HCT116 (cell line): ENCODE results near the gene RHBDD2. TPM values are rescaled to one million over a fixed set of nuclear protein-coding genes. Genes with fewer than 3 reads are reported as not detected.

Experiments
- ATAC-seq: fragments of 200-7000 bp; cut with Tn5 transposase; 2 replicates; pipeline ENCODE4 v1.9.1; 2020; ENCODE audit warnings: mild to moderate bottlenecking, moderate library complexity
- BruUV-seq: library from RNA; stranded (reverse); fragments of 400-500 nt; replicated peaks from 2 replicates; lab custom pipeline; 2021; lab: Mats Ljungman, UMichigan
- CTCF ChIA-PET: fragments of 300-600 bp; sonication (Branson Sonifier 250); formaldehyde crosslinking; loops from one replicate; lab custom pipeline; 2021; ENCODE audit warnings: antibody characterized with exemption; lab: Charles Lee
- POLR2A ChIA-PET: fragments of 300-600, 350-600 bp; sonication (Branson Sonifier 250); formaldehyde crosslinking; loops from one replicate; lab custom pipeline; 2021; ENCODE audit warnings: antibody characterized with exemption; lab: Charles Lee
- RAD21 ChIA-PET, 2 experiments: fragments of 300-600 bp; sonication (Branson Sonifier 250); formaldehyde crosslinking; loops; one replicate each; lab custom pipeline; 2023; ENCODE audit warnings: low total read pairs in 2 of 2; ENCODE audit not compliant: uncharacterized antibody in 2 of 2, unreplicated experiment in 2 of 2, low non-redundant PET in 1 of 2; lab: Charles Lee
- DNase-seq: peaks from one replicate; pipeline ENCODE4 v3.0.0-alpha.2; 2010; ENCODE audit warnings: low read depth, low spot score
- H2AFZ ChIP-seq: fragments of 200-600 bp; shearing (Covaris generic), sonication (generic); 2 replicates; pipeline ENCODE4 v1.6.1; 2017; ENCODE audit warnings: low read depth, mixed run types, mixed read lengths, antibody characterized with exemption, low read length; ENCODE audit not compliant: poor library complexity, severe bottlenecking
- H3K27ac ChIP-seq: 2 replicates; pipeline ENCODE4 v1.5.1; 2012; ENCODE audit warnings: low read depth, low read length
- H3K27me3 ChIP-seq: fragments of 200-600 bp; sonication (generic); 2 replicates; pipeline ENCODE4 v1.6.1; 2016; ENCODE audit warnings: mixed run types, low read length, mixed read lengths; ENCODE audit not compliant: insufficient read depth
- H3K36me3 ChIP-seq, 2 experiments: fragments of 200-500 bp in 1 of 2; fragments of 200-600 bp in 1 of 2; sonication (Bioruptor generic) in 1 of 2; sonication (generic) in 1 of 2; 2 replicates each; pipeline versions ENCODE4 v1.5.1 to v1.6.1; 2014 to 2016; ENCODE audit warnings: low read length in 2 of 2, inconsistent platforms in 1 of 2, mixed read lengths in 1 of 2, mixed run types in 1 of 2; ENCODE audit not compliant: insufficient read depth in 2 of 2, control insufficient read depth in 1 of 2
- H3K4me1 ChIP-seq, 2 experiments: fragments of 200-600 bp in 1 of 2; sonication (generic) in 1 of 2; 2 replicates each; pipeline versions ENCODE4 v1.5.1 to v1.6.1; 2012 to 2017; ENCODE audit warnings: low read length in 2 of 2, inconsistent platforms in 1 of 2, mild to moderate bottlenecking in 1 of 2, mixed read lengths in 1 of 2, mixed run types in 1 of 2, moderate library complexity in 1 of 2; ENCODE audit not compliant: insufficient read depth in 2 of 2, control insufficient read depth in 1 of 2
- H3K4me2 ChIP-seq: fragments of 200-600 bp; sonication (generic); 2 replicates; pipeline ENCODE4 v1.6.1; 2017; ENCODE audit warnings: mixed run types, low read length, mixed read lengths
- H3K4me3 ChIP-seq, 2 experiments: fragments of 200-600 bp in 1 of 2; sonication (generic) in 1 of 2; replicated peaks in 1 of 2; 2 replicates each; pipeline ENCODE4 v1.5.1; 2011 to 2016; ENCODE audit warnings: low read length in 2 of 2, control low read depth in 1 of 2, low read depth in 1 of 2, mild to moderate bottlenecking in 1 of 2, mixed read lengths in 1 of 2, mixed run types in 1 of 2
- H3K79me2 ChIP-seq: fragments of 200-600 bp; sonication (generic); 2 replicates; pipeline ENCODE4 v1.6.1; 2017; ENCODE audit warnings: mild to moderate bottlenecking, mixed run types, low read length, moderate library complexity, mixed read lengths; ENCODE audit not compliant: insufficient read depth
- H3K9ac ChIP-seq: fragments of 200-600 bp; sonication (generic); 2 replicates; pipeline ENCODE4 v1.6.1; 2016; ENCODE audit warnings: low read length, mixed read lengths
- H3K9me2 ChIP-seq: fragments of 200-600 bp; sonication (generic), shearing (Covaris generic); 2 replicates; pipeline ENCODE4 v1.6.1; 2017; ENCODE audit warnings: mixed run types, mild to moderate bottlenecking, moderate library complexity; ENCODE audit not compliant: insufficient read depth
- H3K9me3 ChIP-seq, 2 experiments: fragments of 200-500 bp in 1 of 2; fragments of 200-600 bp in 1 of 2; sonication (Bioruptor generic) in 1 of 2; sonication (generic) in 1 of 2; 2 replicates each; pipeline ENCODE4 v1.6.1; 2014 to 2017; ENCODE audit warnings: low read length in 2 of 2, mixed read lengths in 2 of 2, inconsistent platforms in 1 of 2, low read depth in 1 of 2, mild to moderate bottlenecking in 1 of 2, mixed run types in 1 of 2, moderate library complexity in 1 of 2; ENCODE audit not compliant: control insufficient read depth in 1 of 2, insufficient read depth in 1 of 2
- H4K20me1 ChIP-seq: fragments of 200-600 bp; sonication (generic), shearing (Covaris generic); 2 replicates; pipeline ENCODE4 v1.6.1; 2017; ENCODE audit warnings: mixed run types, mild to moderate bottlenecking, moderate library complexity; ENCODE audit not compliant: insufficient read depth
- CBX3 ChIP-seq: IDR thresholded peaks from 2 replicates; pipeline ENCODE4 v1.6.1; 2012; ENCODE audit warnings: low read depth
- EGR1 ChIP-seq: IDR thresholded peaks from 2 replicates; pipeline ENCODE4 v1.6.1; 2012; ENCODE audit warnings: low read depth
- FOSL1 ChIP-seq: IDR thresholded peaks from 2 replicates; pipeline ENCODE4 v1.6.1; 2012; ENCODE audit warnings: low read depth
- JUND ChIP-seq: IDR thresholded peaks from 2 replicates; pipeline ENCODE4 v1.6.1; 2012
- POLR2AphosphoS5 ChIP-seq: IDR thresholded peaks from 2 replicates; pipeline ENCODE4 v1.6.1; 2011; ENCODE audit warnings: mild to moderate bottlenecking, low read depth, low read length, moderate library complexity
- RAD21 ChIP-seq: IDR thresholded peaks from 2 replicates; pipeline ENCODE4 v1.6.1; 2012; ENCODE audit warnings: low read depth, mild to moderate bottlenecking
- SP1 ChIP-seq: IDR thresholded peaks from 2 replicates; pipeline ENCODE4 v1.6.1; 2012; ENCODE audit warnings: low read depth
- SRF ChIP-seq: IDR thresholded peaks from 2 replicates; pipeline ENCODE4 v1.6.1; 2012; ENCODE audit warnings: low read depth
- TCF7L2 ChIP-seq: IDR thresholded peaks from 2 replicates; pipeline ENCODE4 v1.7.0; 2011; ENCODE audit warnings: borderline replicate concordance, inconsistent platforms; ENCODE audit not compliant: insufficient read depth, insufficient read length; ENCODE audit errors: extremely low read depth
- ZFX ChIP-seq: fragments of 450-650 bp; IDR thresholded peaks from 2 replicates; pipeline ENCODE4 v1.6.1; 2017
- ZNF274 ChIP-seq: fragments of 200-500 bp; sonication (Bioruptor generic); IDR thresholded peaks from 2 replicates; pipeline ENCODE4 v1.6.1; 2014; ENCODE audit warnings: mild to moderate bottlenecking, low read depth, low read length, inconsistent platforms
- intact Hi-C: fragments of 100-400 bp; cut with micrococcal nuclease; formaldehyde crosslinking; loops from 2 replicates; pipeline ENCODE4 v1.10.0; 2022
- total RNA-seq: library from RNA; stranded (reverse); gene quantifications from one replicate; pipeline ENCODE4 v1.2.1, GENCODE V29; 2021; ENCODE audit not compliant: unreplicated experiment
- TF ChIP-seq, protein P1 (sequence below): IDR thresholded peaks from 2 replicates; pipeline ENCODE4 v1.6.1; 2012
- TF ChIP-seq, protein P2 (sequence below): IDR thresholded peaks from 2 replicates; pipeline ENCODE4 v1.6.1; 2012
- TF ChIP-seq, protein P3 (sequence below), 3 experiments: fragments of 200-600 bp in 1 of 3; sonication (generic) in 1 of 3; IDR thresholded peaks in 2 of 3; conservative IDR thresholded peaks in 1 of 3; 2 replicates each; pipeline ENCODE4 v1.5.1; 2012 to 2017; ENCODE audit warnings: low read depth in 2 of 3, low read length in 2 of 3, antibody characterized with exemption in 1 of 3, borderline replicate concordance in 1 of 3, control low read depth in 1 of 3, mild to moderate bottlenecking in 1 of 3, mixed read lengths in 1 of 3, mixed run types in 1 of 3, moderate library complexity in 1 of 3; ENCODE audit not compliant: insufficient read depth in 1 of 3
- TF ChIP-seq, protein P4 (sequence below): IDR thresholded peaks from 2 replicates; pipeline ENCODE4 v1.6.1; 2011; ENCODE audit warnings: mild to moderate bottlenecking, low read length, moderate library complexity; ENCODE audit not compliant: insufficient replicate concordance; ENCODE audit errors: extremely low read depth

RHBDD2 gene
- total RNA-seq, 1 experiment from 2014 or later = 42.9 TPM

DNA sequence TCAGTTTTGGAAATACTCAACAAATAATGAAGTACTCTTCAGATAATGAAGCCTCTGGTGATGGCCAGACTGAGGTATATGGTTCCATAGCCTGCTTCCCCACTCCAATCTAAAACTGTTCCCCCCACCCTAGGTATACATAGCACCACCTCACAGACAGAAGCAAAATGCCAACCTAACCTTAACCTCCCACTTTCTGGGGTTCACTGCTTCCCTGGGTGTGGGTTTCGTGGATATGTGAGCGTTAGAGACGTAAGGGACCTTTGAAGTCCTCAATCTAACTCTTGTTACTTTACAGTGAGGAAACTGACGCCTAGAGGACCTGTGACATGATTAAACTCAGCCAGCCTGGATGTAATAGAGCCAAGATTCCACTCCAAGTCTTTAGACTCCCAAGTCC is 1.4 kb downstream of the RHBDD2 start:
- Histone ChIP-seq H3K9me3 (no peaks in the 10 kb centered on the region), H3K9me2 (no peaks in the 10 kb centered on the region), H3K4me2 (peak overlapping the region; percentile 84), H3K79me2 (peaks cover 37% of the 10 kb centered on the region), H3K9ac (no peak overlapping the region), H3K4me3 (peak overlapping the region; percentile 94 to 98; a peak in 3 of 4 replicates), H3K36me3 (peaks cover 19 to 32% of the 10 kb centered on the region in 2 experiments), H3K27ac (no peak overlapping the region), H4K20me1 (no peaks in the 10 kb centered on the region), H2AFZ (no peak overlapping the region), H3K4me1 (peaks cover 12 to 16% of the 10 kb centered on the region in 2 experiments), H3K27me3 (no peaks in the 10 kb centered on the region)
- ChIA-PET RAD21 (no interaction called here), CTCF (no interaction called here), POLR2A (no interaction called here)
- ATAC-seq = no peak
- DNase-seq = no peak
- no TSS peak for BruUV-seq
- intact Hi-C loops = no loop called here
- TF ChIP-seq POLR2AphosphoS5 = no peak
- TF ChIP-seq, protein P1, sequence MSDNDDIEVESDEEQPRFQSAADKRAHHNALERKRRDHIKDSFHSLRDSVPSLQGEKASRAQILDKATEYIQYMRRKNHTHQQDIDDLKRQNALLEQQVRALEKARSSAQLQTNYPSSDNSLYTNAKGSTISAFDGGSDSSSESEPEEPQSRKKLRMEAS = no peak
- no peak for TF ChIP-seq ZFX
- no peak for TF ChIP-seq RAD21
- no peak for TF ChIP-seq TCF7L2
- no peak for TF ChIP-seq CBX3
- TF ChIP-seq SRF = no peak
- no peak for TF ChIP-seq FOSL1
- no peak for TF ChIP-seq JUND
- no peak for TF ChIP-seq SP1
- TF ChIP-seq, protein P2, sequence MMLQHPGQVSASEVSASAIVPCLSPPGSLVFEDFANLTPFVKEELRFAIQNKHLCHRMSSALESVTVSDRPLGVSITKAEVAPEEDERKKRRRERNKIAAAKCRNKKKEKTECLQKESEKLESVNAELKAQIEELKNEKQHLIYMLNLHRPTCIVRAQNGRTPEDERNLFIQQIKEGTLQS = no peak
- no peak for TF ChIP-seq ZNF274
- TF ChIP-seq, protein P3, sequence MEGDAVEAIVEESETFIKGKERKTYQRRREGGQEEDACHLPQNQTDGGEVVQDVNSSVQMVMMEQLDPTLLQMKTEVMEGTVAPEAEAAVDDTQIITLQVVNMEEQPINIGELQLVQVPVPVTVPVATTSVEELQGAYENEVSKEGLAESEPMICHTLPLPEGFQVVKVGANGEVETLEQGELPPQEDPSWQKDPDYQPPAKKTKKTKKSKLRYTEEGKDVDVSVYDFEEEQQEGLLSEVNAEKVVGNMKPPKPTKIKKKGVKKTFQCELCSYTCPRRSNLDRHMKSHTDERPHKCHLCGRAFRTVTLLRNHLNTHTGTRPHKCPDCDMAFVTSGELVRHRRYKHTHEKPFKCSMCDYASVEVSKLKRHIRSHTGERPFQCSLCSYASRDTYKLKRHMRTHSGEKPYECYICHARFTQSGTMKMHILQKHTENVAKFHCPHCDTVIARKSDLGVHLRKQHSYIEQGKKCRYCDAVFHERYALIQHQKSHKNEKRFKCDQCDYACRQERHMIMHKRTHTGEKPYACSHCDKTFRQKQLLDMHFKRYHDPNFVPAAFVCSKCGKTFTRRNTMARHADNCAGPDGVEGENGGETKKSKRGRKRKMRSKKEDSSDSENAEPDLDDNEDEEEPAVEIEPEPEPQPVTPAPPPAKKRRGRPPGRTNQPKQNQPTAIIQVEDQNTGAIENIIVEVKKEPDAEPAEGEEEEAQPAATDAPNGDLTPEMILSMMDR (IDR thresholded peaks at IDR 0.05 in 2 of 3, conservative IDR thresholded peaks at IDR 0.05 in 1 of 3; ENCODE audit: borderline replicate concordance in 1 of 3, insufficient read depth in 1 of 3, low read depth in 2 of 3, low read length in 2 of 3) = no peak
- TF ChIP-seq, protein P4, sequence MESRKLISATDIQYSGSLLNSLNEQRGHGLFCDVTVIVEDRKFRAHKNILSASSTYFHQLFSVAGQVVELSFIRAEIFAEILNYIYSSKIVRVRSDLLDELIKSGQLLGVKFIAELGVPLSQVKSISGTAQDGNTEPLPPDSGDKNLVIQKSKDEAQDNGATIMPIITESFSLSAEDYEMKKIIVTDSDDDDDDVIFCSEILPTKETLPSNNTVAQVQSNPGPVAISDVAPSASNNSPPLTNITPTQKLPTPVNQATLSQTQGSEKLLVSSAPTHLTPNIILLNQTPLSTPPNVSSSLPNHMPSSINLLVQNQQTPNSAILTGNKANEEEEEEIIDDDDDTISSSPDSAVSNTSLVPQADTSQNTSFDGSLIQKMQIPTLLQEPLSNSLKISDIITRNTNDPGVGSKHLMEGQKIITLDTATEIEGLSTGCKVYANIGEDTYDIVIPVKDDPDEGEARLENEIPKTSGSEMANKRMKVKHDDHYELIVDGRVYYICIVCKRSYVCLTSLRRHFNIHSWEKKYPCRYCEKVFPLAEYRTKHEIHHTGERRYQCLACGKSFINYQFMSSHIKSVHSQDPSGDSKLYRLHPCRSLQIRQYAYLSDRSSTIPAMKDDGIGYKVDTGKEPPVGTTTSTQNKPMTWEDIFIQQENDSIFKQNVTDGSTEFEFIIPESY = no peak
- no peak for TF ChIP-seq EGR1
